A549 (cell line): Measurements from ENCODE around the gene ZNF354C.

Experiments
- CEBPB ChIP-seq, 2 experiments: fragments of >200 bp in 1 of 2; sonication (Bioruptor Twin) in 1 of 2; formaldehyde crosslinking in 1 of 2; IDR thresholded peaks; 2 replicates each; pipeline ENCODE4 v1.6.1; 2012 to 2016
- CHD2 ChIP-seq: fragments of 150-350 bp; IDR thresholded peaks from 2 replicates; pipeline ENCODE4 v1.6.1; 2014; ENCODE audit warnings: low read length; ENCODE audit not compliant: partially characterized antibody
- EHF ChIP-seq: fragments of 250-450 bp; sonication (Bioruptor Pico); IDR thresholded peaks from 2 replicates; pipeline ENCODE4 v1.5.0; 2020; ENCODE audit warnings: mild to moderate bottlenecking
- JUNB ChIP-seq: fragments of >200 bp; sonication (Bioruptor Twin); formaldehyde crosslinking; IDR thresholded peaks from 2 replicates; pipeline ENCODE4 v1.6.1; 2016
- MAZ ChIP-seq: fragments of 150-350 bp; IDR thresholded peaks from 2 replicates; pipeline ENCODE4 v1.6.1; 2014; ENCODE audit warnings: antibody characterized with exemption, low read depth, low read length, borderline replicate concordance
- POLR2A ChIP-seq: IDR thresholded peaks from 2 replicates; pipeline ENCODE4 v1.6.1; 2012; ENCODE audit warnings: mild to moderate bottlenecking, low read length
- RAD21 ChIP-seq, 2 experiments: fragments of >200 bp in 1 of 2; sonication (Bioruptor Twin) in 1 of 2; formaldehyde crosslinking in 1 of 2; IDR thresholded peaks in 1 of 2; conservative IDR thresholded peaks in 1 of 2; 2 replicates in 1 of 2; 3 replicates in 1 of 2; pipeline ENCODE4 v1.6.1; 2012 to 2018; ENCODE audit warnings: inconsistent platforms in 1 of 2
- ZC3H11A ChIP-seq: fragments of 450-650 bp; IDR thresholded peaks from 2 replicates; pipeline ENCODE4 v1.6.1; 2014; ENCODE audit warnings: antibody characterized with exemption, mild to moderate bottlenecking
- TF ChIP-seq, protein P1 (sequence below): fragments of >200 bp; sonication (Bioruptor Twin); formaldehyde crosslinking; IDR thresholded peaks from 3 replicates; pipeline ENCODE4 v1.5.1; 2016
- TF ChIP-seq, protein P2 (sequence below): IDR thresholded peaks from 2 replicates; pipeline ENCODE4 v1.6.1; 2012
- TF ChIP-seq, protein P3 (sequence below): IDR thresholded peaks from 2 replicates; pipeline ENCODE4 v1.6.1; 2012; ENCODE audit warnings: low read depth, borderline replicate concordance
- TF ChIP-seq, protein P4 (sequence below): fragments of 200-600 bp; sonication (generic); IDR thresholded peaks from 2 replicates; pipeline ENCODE4 v1.6.1; 2016; ENCODE audit warnings: antibody characterized with exemption, mild to moderate bottlenecking, moderate library complexity

DNA sequence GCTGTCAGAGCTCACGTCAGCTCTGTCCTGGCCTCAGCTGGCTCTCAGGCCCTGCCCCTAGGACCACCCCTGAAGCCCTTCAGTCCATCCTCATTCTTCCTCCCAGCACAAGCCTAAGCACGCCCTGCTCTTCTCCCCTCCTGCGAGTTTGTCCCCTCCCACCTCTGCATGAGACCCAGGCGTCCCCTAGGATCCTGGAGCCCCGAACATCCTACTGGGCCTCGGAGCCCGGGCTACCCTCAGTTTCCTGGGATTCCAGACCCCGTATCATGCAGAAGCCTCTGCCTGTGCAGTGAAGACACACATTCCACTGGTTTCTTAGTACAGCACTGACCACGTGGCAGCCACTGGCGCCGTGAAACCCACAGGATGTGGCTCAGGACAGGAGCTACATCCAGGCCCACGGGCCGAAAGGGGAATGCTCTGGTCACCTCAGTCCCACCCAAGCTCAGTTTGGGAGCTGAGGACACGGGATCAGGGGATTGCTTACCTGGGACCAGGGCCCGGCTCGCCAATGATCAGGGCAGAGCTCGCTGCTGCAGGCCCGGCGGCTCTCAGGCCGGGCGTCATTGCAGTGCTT, 64.2 kb downstream of the ZNF354C start:
- TF ChIP-seq, protein P1, sequence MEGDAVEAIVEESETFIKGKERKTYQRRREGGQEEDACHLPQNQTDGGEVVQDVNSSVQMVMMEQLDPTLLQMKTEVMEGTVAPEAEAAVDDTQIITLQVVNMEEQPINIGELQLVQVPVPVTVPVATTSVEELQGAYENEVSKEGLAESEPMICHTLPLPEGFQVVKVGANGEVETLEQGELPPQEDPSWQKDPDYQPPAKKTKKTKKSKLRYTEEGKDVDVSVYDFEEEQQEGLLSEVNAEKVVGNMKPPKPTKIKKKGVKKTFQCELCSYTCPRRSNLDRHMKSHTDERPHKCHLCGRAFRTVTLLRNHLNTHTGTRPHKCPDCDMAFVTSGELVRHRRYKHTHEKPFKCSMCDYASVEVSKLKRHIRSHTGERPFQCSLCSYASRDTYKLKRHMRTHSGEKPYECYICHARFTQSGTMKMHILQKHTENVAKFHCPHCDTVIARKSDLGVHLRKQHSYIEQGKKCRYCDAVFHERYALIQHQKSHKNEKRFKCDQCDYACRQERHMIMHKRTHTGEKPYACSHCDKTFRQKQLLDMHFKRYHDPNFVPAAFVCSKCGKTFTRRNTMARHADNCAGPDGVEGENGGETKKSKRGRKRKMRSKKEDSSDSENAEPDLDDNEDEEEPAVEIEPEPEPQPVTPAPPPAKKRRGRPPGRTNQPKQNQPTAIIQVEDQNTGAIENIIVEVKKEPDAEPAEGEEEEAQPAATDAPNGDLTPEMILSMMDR = no peak
- TF ChIP-seq, protein P2, sequence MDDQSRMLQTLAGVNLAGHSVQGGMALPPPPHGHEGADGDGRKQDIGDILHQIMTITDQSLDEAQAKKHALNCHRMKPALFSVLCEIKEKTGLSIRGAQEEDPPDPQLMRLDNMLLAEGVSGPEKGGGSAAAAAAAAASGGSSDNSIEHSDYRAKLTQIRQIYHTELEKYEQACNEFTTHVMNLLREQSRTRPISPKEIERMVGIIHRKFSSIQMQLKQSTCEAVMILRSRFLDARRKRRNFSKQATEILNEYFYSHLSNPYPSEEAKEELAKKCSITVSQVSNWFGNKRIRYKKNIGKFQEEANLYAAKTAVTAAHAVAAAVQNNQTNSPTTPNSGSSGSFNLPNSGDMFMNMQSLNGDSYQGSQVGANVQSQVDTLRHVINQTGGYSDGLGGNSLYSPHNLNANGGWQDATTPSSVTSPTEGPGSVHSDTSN = no peak
- TF ChIP-seq ZC3H11A = no peak
- TF ChIP-seq, protein P3, sequence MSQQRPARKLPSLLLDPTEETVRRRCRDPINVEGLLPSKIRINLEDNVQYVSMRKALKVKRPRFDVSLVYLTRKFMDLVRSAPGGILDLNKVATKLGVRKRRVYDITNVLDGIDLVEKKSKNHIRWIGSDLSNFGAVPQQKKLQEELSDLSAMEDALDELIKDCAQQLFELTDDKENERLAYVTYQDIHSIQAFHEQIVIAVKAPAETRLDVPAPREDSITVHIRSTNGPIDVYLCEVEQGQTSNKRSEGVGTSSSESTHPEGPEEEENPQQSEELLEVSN = no peak
- TF ChIP-seq POLR2A = no peak
- TF ChIP-seq JUNB = no peak
- TF ChIP-seq, protein P4, sequence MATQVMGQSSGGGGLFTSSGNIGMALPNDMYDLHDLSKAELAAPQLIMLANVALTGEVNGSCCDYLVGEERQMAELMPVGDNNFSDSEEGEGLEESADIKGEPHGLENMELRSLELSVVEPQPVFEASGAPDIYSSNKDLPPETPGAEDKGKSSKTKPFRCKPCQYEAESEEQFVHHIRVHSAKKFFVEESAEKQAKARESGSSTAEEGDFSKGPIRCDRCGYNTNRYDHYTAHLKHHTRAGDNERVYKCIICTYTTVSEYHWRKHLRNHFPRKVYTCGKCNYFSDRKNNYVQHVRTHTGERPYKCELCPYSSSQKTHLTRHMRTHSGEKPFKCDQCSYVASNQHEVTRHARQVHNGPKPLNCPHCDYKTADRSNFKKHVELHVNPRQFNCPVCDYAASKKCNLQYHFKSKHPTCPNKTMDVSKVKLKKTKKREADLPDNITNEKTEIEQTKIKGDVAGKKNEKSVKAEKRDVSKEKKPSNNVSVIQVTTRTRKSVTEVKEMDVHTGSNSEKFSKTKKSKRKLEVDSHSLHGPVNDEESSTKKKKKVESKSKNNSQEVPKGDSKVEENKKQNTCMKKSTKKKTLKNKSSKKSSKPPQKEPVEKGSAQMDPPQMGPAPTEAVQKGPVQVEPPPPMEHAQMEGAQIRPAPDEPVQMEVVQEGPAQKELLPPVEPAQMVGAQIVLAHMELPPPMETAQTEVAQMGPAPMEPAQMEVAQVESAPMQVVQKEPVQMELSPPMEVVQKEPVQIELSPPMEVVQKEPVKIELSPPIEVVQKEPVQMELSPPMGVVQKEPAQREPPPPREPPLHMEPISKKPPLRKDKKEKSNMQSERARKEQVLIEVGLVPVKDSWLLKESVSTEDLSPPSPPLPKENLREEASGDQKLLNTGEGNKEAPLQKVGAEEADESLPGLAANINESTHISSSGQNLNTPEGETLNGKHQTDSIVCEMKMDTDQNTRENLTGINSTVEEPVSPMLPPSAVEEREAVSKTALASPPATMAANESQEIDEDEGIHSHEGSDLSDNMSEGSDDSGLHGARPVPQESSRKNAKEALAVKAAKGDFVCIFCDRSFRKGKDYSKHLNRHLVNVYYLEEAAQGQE = no peak
- no peak for TF ChIP-seq CEBPB (IDR thresholded peaks at IDR 0.05)
- TF ChIP-seq EHF (CRISPR knock-in tag) = no peak
- TF ChIP-seq CHD2 = no peak
- no peak for TF ChIP-seq RAD21 (conservative IDR thresholded peaks at IDR 0.05 in 1 of 2, IDR thresholded peaks at IDR 0.05 in 1 of 2)
- no peak for TF ChIP-seq MAZ
